ENCODE results near the gene CHIC2.
"Not testable (repeated sequence)": the region's sequence is repeated elsewhere in the genome, so short reads cannot be mapped to it uniquely, and the experiment has no call there.

The CHIC2 gene

GRCh38 chr4:54061873-54062272, 2.5 kb downstream of the CHIC2 start:
- no peak for DNase-seq (ENCODE audit: low read depth in 4 of 4, low spot score in 1 of 4)

- DNase-seq (ENCODE audit: low read depth in 4 of 4, low spot score in 1 of 4): no peak
These were observed 3.3 kb downstream of the CHIC2 start for GRCh38 chr4:54061067-54061466.

GRCh38 chr4:54060116-54060515, 4.3 kb downstream of the CHIC2 start:
- DNase-seq (ENCODE audit: low read depth in 4 of 4, low spot score in 1 of 4): no peak

- DNase-seq (ENCODE audit: low read depth in 4 of 4, low spot score in 1 of 4): no peak
These were observed 6.2 kb downstream of the CHIC2 start for GRCh38 chr4:54058171-54058570.

GRCh38 chr4:54056360-54056759, 8.0 kb downstream of the CHIC2 start:
- DNase-seq (ENCODE audit: low read depth in 4 of 4, low spot score in 1 of 4): no peak

GRCh38 chr4:54055494-54055893, 8.9 kb downstream of the CHIC2 start:
- DNase-seq (ENCODE audit: low read depth in 4 of 4, low spot score in 1 of 4): no peak

GRCh38 chr4:54054501-54054900, 9.9 kb downstream of the CHIC2 start:
- no peak for DNase-seq (ENCODE audit: low read depth in 4 of 4, low spot score in 1 of 4)

GRCh38 chr4:54053322-54053721, 11.1 kb downstream of the CHIC2 start:
- DNase-seq (ENCODE audit: low read depth in 4 of 4, low spot score in 1 of 4): not testable (repeated sequence)

GRCh38 chr4:54050214-54050904, 14.0 kb downstream of the CHIC2 start:
- DNase-seq (ENCODE audit: low read depth in 4 of 4, low spot score in 1 of 4): no peak

GRCh38 chr4:54043630-54044029, 20.8 kb downstream of the CHIC2 start:
- DNase-seq (ENCODE audit: low read depth in 4 of 4, low spot score in 1 of 4): not testable (repeated sequence)

GRCh38 chr4:54041933-54042332, 22.5 kb downstream of the CHIC2 start:
- no peak for DNase-seq (ENCODE audit: low read depth in 4 of 4, low spot score in 1 of 4)

GRCh38 chr4:54041100-54041499, 23.3 kb downstream of the CHIC2 start:
- DNase-seq (ENCODE audit: low read depth in 4 of 4, low spot score in 1 of 4): no peak

GRCh38 chr4:54038056-54038455, 26.3 kb downstream of the CHIC2 start:
- DNase-seq (ENCODE audit: low read depth in 4 of 4, low spot score in 1 of 4): no peak

GRCh38 chr4:54036184-54036583, 28.2 kb downstream of the CHIC2 start:
- no peak for DNase-seq (ENCODE audit: low read depth in 4 of 4, low spot score in 1 of 4)

GRCh38 chr4:54032558-54033135, 31.8 kb downstream of the CHIC2 start:
- no peak for DNase-seq (ENCODE audit: low read depth in 4 of 4, low spot score in 1 of 4)

- DNase-seq (ENCODE audit: low read depth in 4 of 4, low spot score in 1 of 4): no peak
These were observed 37.1 kb downstream of the CHIC2 start for GRCh38 chr4:54027311-54027710.

GRCh38 chr4:54025582-54025981, 38.8 kb downstream of the CHIC2 start:
- no peak for DNase-seq (ENCODE audit: low read depth in 4 of 4, low spot score in 1 of 4)

- not testable (repeated sequence) for DNase-seq (ENCODE audit: low read depth in 4 of 4, low spot score in 1 of 4)
These were observed 41.4 kb downstream of the CHIC2 start for GRCh38 chr4:54023019-54023418.

GRCh38 chr4:54017974-54018373, 46.4 kb downstream of the CHIC2 start:
- no peak for DNase-seq (ENCODE audit: low read depth in 4 of 4, low spot score in 1 of 4)

GRCh38 chr4:54017308-54017707, 47.1 kb downstream of the CHIC2 start:
- no peak for DNase-seq (ENCODE audit: low read depth in 4 of 4, low spot score in 1 of 4)

- no peak for DNase-seq (ENCODE audit: low read depth in 4 of 4, low spot score in 1 of 4)
These were observed 47.9 kb downstream of the CHIC2 start for GRCh38 chr4:54016504-54016903.

- DNase-seq (ENCODE audit: low read depth in 4 of 4, low spot score in 1 of 4): no peak
These were observed 48.9 kb downstream of the CHIC2 start for GRCh38 chr4:54015423-54016030.
